Ishikawa (cell line): Measurements from ENCODE around the gene NRG2.

ENCODE experiments used
- CREB1 ChIP-seq: IDR thresholded peaks from 2 replicates; pipeline ENCODE4 v1.6.1; 2012; ENCODE audit warnings: low read depth
- EGR1 ChIP-seq: IDR thresholded peaks from 2 replicates; pipeline ENCODE4 v1.6.1; 2012
- EP300 ChIP-seq: IDR thresholded peaks from 2 replicates; pipeline ENCODE4 v1.6.1; 2012; ENCODE audit warnings: borderline replicate concordance
- RAD21 ChIP-seq: IDR thresholded peaks from 2 replicates; pipeline ENCODE4 v1.6.1; 2012; ENCODE audit warnings: low read depth
- REST ChIP-seq: IDR thresholded peaks from 2 replicates; pipeline ENCODE4 v1.6.1; 2012; ENCODE audit warnings: low read depth, mild to moderate bottlenecking
- TAF1 ChIP-seq: IDR thresholded peaks from 2 replicates; pipeline ENCODE4 v1.6.1; 2012; ENCODE audit warnings: low read depth, mild to moderate bottlenecking
- TCF12 ChIP-seq: IDR thresholded peaks from 2 replicates; pipeline ENCODE4 v1.6.1; 2012; ENCODE audit warnings: low read depth
- ZBTB7A ChIP-seq: IDR thresholded peaks from 2 replicates; pipeline ENCODE4 v1.6.1; 2012; ENCODE audit warnings: low read depth

- TF ChIP-seq EP300: no peak
- TF ChIP-seq TAF1: no peak
- TF ChIP-seq CREB1: no peak
- no peak for TF ChIP-seq ZBTB7A
- no peak for TF ChIP-seq REST
- TF ChIP-seq EGR1: no peak
- no peak for TF ChIP-seq RAD21
- no peak for TF ChIP-seq TCF12
These were observed 41.4 kb upstream of the NRG2 start for GRCh38 chr5:140084541-140084940.
